ENCODE measurements around the gene SYCP2L. TPM values are rescaled to one million over a fixed set of nuclear protein-coding genes. Genes with fewer than 3 reads are reported as not detected.

SYCP2L gene
- total and polyA plus RNA-seq, 3 experiments from 2014 or later, result not detected

- Histone ChIP-seq H3K27ac (ENCODE audit: low read depth, low read length) (no peak overlapping the region), H3K4me3 (ENCODE audit: low read length) (no peak overlapping the region), H3K36me3 (ENCODE audit: insufficient read depth, low read length) (no peaks in the 10 kb centered on the region), H3K27me3 (ENCODE audit: insufficient read depth, low read length, poor library complexity, severe bottlenecking) (no peaks in the 10 kb centered on the region), H3K9me3 (ENCODE audit: low read length) (no peaks in the 10 kb centered on the region), H3K4me1 (ENCODE audit: insufficient read depth, low read length) (no peaks in the 10 kb centered on the region)
- peaks cover 0 to 2% (median 0%) of the 10 kb centered on the region in 5 donors for H3K9me3 Mint-ChIP-seq
- peaks cover 11 to 26% of the 10 kb centered on the region in 2 donors for H3K27me3 Mint-ChIP-seq
- POLR2A ChIA-PET, result no interaction called here
- no peak for DNase-seq
- H3K4me3 Mint-ChIP-seq, result no peak overlapping the region
- no peaks in the 10 kb centered on the region for H3K4me1 Mint-ChIP-seq
- no peaks in the 10 kb centered on the region for H3K36me3 Mint-ChIP-seq
- no peak overlapping the region for H3K27ac Mint-ChIP-seq
- CTCF ChIA-PET, result interaction anchor here (0.9 kb wide), 1 partner anchor 18 kb away, joined by 3 read pairs; no protein-coding TSS in a partner anchor
These were observed 119.2 kb downstream of the SYCP2L start for GRCh38 chr6:11006061-11006460.

DNA sequence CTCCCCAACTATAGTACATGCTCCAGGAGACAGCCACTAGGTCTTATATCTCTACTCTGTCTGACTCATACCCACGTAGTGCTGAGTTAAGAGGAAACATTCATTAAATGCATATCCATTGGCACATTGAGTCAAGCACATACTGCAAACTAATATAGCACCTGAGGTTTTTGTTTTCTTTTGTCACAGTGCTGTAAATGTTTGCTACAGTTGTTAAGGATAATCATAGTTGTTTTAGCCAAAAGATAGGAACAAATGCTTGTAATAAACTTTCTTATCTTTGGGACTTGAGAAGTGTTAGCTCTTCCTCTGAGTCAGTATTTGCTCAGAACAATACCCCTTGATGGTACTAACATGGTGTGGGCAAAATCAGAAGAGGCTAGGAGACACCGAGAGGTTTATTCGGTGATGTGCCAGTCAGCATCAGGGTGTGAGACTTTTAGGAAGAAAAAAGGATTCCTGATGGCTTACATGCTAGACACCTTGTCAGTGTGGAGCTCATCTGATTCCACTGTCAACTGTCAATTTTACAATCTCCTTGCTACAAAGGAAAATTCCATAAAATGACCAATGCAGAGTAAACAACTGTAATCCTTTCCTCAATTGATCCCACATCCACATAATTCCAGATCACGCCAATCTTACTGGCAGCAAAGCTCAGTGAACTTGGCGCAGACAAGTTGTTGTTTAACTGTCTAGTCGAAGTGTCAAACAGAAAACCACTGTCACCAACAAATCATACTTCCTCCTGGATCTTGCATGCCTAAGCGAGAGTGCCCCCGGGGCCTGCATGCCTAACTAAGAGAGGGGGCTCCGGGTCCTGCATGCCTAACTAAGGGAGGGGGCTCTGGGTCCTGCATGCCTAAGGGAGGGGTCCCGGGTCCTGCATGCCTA lies 121.1 kb downstream of the SYCP2L start:
- Histone ChIP-seq H3K9me3 (ENCODE audit: low read length) (no peaks in the 10 kb centered on the region), H3K4me3 (ENCODE audit: low read length) (no peak overlapping the region), H3K4me1 (ENCODE audit: insufficient read depth, low read length) (no peaks in the 10 kb centered on the region), H3K27me3 (ENCODE audit: insufficient read depth, low read length, poor library complexity, severe bottlenecking) (no peaks in the 10 kb centered on the region), H3K27ac (ENCODE audit: low read depth, low read length) (no peak overlapping the region), H3K36me3 (ENCODE audit: insufficient read depth, low read length) (no peaks in the 10 kb centered on the region)
- H3K36me3 Mint-ChIP-seq, result no peaks in the 10 kb centered on the region
- peaks cover 9 to 14% of the 10 kb centered on the region in 2 donors for H3K27me3 Mint-ChIP-seq
- ChIA-PET POLR2A (no interaction called here), CTCF (no interaction called here)
- H3K9me3 Mint-ChIP-seq, result peaks cover 0 to 2% (median 0%) of the 10 kb centered on the region in 5 donors
- H3K4me3 Mint-ChIP-seq, result no peak overlapping the region
- H3K27ac Mint-ChIP-seq, result no peak overlapping the region
- no peak for DNase-seq
- H3K4me1 Mint-ChIP-seq, result no peaks in the 10 kb centered on the region

GRCh38 chr6:11008821-11009220 lies 122.0 kb downstream of the SYCP2L start:
- Mint-ChIP-seq H3K27me3 (peaks cover 11 to 18% of the 10 kb centered on the region in 2 donors), H3K36me3 (no peaks in the 10 kb centered on the region), H3K9me3 (no peaks in the 10 kb centered on the region), H3K4me3 (no peak overlapping the region), H3K4me1 (no peaks in the 10 kb centered on the region), H3K27ac (no peak overlapping the region)
- CTCF ChIA-PET, result no interaction called here
- POLR2A ChIA-PET, result no interaction called here
- H3K4me3 ChIP-seq (ENCODE audit: low read length), result no peak overlapping the region
- H3K36me3 ChIP-seq (ENCODE audit: insufficient read depth, low read length), result no peaks in the 10 kb centered on the region
- no peaks in the 10 kb centered on the region for H3K4me1 ChIP-seq (ENCODE audit: insufficient read depth, low read length)
- H3K27ac ChIP-seq (ENCODE audit: low read depth, low read length), result no peak overlapping the region
- H3K27me3 ChIP-seq (ENCODE audit: insufficient read depth, low read length, poor library complexity, severe bottlenecking), result no peaks in the 10 kb centered on the region
- H3K9me3 ChIP-seq (ENCODE audit: low read length), result no peaks in the 10 kb centered on the region
- no peak for DNase-seq

- no peaks in the 10 kb centered on the region for H3K27me3 ChIP-seq (ENCODE audit: insufficient read depth, low read length, poor library complexity, severe bottlenecking)
- H3K4me1 ChIP-seq (ENCODE audit: insufficient read depth, low read length), result no peaks in the 10 kb centered on the region
- H3K4me3 ChIP-seq (ENCODE audit: low read length), result no peak overlapping the region
- H3K27ac ChIP-seq (ENCODE audit: low read depth, low read length), result no peak overlapping the region
- Mint-ChIP-seq H3K9me3 (no peaks in the 10 kb centered on the region), H3K27ac (no peak overlapping the region), H3K27me3 (peaks cover 11 to 20% of the 10 kb centered on the region in 2 donors), H3K4me1 (no peaks in the 10 kb centered on the region), H3K4me3 (no peak overlapping the region), H3K36me3 (no peaks in the 10 kb centered on the region)
- H3K36me3 ChIP-seq (ENCODE audit: insufficient read depth, low read length), result no peaks in the 10 kb centered on the region
- POLR2A ChIA-PET, result no interaction called here
- CTCF ChIA-PET, result no interaction called here
- DNase-seq, result no peak
- no peaks in the 10 kb centered on the region for H3K9me3 ChIP-seq (ENCODE audit: low read length)
These were observed 122.5 kb downstream of the SYCP2L start for GRCh38 chr6:11009353-11009752.

DNA sequence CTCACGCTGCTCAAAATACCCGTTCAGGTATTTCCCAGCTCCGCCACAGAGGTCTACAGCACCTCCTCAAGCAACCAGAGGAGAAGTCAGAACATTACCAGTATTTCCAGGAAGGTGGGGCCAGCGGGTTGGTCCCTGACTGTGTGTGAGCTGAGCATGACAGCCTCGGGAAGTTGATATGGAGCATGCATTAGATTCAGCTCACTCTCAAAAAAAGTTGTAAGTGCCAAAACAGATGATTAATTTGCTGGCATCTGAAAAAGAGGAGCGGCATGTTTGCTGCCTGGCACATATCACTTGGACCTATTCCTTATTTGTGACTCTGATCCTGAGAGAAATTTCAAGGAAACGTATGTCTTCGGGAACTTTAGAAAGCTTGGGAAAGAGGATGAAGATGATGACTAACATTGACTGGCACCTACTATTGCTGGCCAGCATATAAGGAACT lies 125.0 kb downstream of the SYCP2L start:
- H3K27me3 Mint-ChIP-seq, result peaks cover 9 to 38% of the 10 kb centered on the region in 2 donors
- H3K9me3 ChIP-seq (ENCODE audit: low read length), result no peaks in the 10 kb centered on the region
- H3K9me3 Mint-ChIP-seq, result no peaks in the 10 kb centered on the region
- H3K27ac Mint-ChIP-seq, result no peak overlapping the region
- POLR2A ChIA-PET, result no interaction called here
- no peaks in the 10 kb centered on the region for H3K27me3 ChIP-seq (ENCODE audit: insufficient read depth, low read length, poor library complexity, severe bottlenecking)
- no peak overlapping the region for H3K4me3 ChIP-seq (ENCODE audit: low read length)
- H3K4me3 Mint-ChIP-seq, result no peak overlapping the region
- H3K36me3 Mint-ChIP-seq, result no peaks in the 10 kb centered on the region
- H3K27ac ChIP-seq (ENCODE audit: low read depth, low read length), result no peak overlapping the region
- no peaks in the 10 kb centered on the region for H3K4me1 ChIP-seq (ENCODE audit: insufficient read depth, low read length)
- CTCF ChIA-PET, result no interaction called here
- DNase-seq, result no peak
- no peaks in the 10 kb centered on the region for H3K4me1 Mint-ChIP-seq
- no peaks in the 10 kb centered on the region for H3K36me3 ChIP-seq (ENCODE audit: insufficient read depth, low read length)

GRCh38 chr6:11012295-11012754 lies 125.5 kb downstream of the SYCP2L start:
- Histone ChIP-seq H3K36me3 (ENCODE audit: insufficient read depth, low read length) (no peaks in the 10 kb centered on the region), H3K4me1 (ENCODE audit: insufficient read depth, low read length) (no peaks in the 10 kb centered on the region), H3K27ac (ENCODE audit: low read depth, low read length) (no peak overlapping the region), H3K27me3 (ENCODE audit: insufficient read depth, low read length, poor library complexity, severe bottlenecking) (no peaks in the 10 kb centered on the region), H3K9me3 (ENCODE audit: low read length) (no peaks in the 10 kb centered on the region), H3K4me3 (ENCODE audit: low read length) (no peak overlapping the region)
- Mint-ChIP-seq H3K9me3 (no peaks in the 10 kb centered on the region), H3K4me1 (no peaks in the 10 kb centered on the region), H3K4me3 (no peak overlapping the region), H3K27me3 (peaks cover 9 to 38% of the 10 kb centered on the region in 2 donors), H3K27ac (no peak overlapping the region), H3K36me3 (no peaks in the 10 kb centered on the region)
- DNase-seq, result no peak
- ChIA-PET POLR2A (no interaction called here), CTCF (no interaction called here)

DNA sequence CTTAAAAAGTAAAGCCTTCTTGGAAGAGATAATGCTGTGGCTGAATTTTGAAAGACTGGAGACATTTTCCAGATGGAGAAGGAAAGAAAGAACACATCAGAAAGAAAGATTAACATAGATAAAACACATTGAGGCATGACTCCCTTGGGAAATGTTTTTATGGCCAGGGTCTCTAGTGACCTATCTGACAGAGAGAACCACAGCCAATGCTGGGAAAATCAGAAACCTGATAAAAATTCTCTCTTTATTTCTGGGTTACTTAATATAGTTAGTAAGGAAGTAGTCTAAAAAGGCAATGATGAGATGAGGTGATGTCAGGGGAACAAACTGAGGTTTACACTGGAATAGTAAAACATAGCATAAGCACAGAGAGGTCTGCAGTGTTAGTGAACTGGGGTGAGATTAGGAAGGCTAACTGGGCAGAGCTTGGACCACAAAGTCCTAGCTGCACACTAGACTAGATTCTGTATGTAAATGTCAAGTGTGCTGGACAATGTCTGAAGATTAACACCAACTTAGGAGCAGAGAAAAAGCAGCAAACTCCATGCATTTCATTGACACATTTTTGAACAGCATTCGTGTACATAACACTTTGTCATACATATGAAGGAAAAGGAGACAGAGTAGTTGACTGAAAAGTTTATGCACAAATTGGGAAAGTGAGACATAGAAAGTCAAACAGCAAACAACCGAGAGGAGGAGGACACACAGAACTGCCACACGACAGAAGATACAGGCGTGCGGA lies 126.3 kb downstream of the SYCP2L start:
- H3K27ac ChIP-seq (ENCODE audit: low read depth, low read length), result no peak overlapping the region
- Mint-ChIP-seq H3K27me3 (peaks cover 12 to 38% of the 10 kb centered on the region in 2 donors), H3K4me1 (no peaks in the 10 kb centered on the region), H3K27ac (no peak overlapping the region), H3K9me3 (no peaks in the 10 kb centered on the region), H3K4me3 (no peak overlapping the region), H3K36me3 (no peaks in the 10 kb centered on the region)
- no peak for DNase-seq
- no peak overlapping the region for H3K4me3 ChIP-seq (ENCODE audit: low read length)
- H3K9me3 ChIP-seq (ENCODE audit: low read length), result no peaks in the 10 kb centered on the region
- ChIA-PET CTCF (no interaction called here), POLR2A (no interaction called here)
- no peaks in the 10 kb centered on the region for H3K36me3 ChIP-seq (ENCODE audit: insufficient read depth, low read length)
- peaks cover 3% of the 10 kb centered on the region for H3K27me3 ChIP-seq (ENCODE audit: insufficient read depth, low read length, poor library complexity, severe bottlenecking)
- no peaks in the 10 kb centered on the region for H3K4me1 ChIP-seq (ENCODE audit: insufficient read depth, low read length)

DNA sequence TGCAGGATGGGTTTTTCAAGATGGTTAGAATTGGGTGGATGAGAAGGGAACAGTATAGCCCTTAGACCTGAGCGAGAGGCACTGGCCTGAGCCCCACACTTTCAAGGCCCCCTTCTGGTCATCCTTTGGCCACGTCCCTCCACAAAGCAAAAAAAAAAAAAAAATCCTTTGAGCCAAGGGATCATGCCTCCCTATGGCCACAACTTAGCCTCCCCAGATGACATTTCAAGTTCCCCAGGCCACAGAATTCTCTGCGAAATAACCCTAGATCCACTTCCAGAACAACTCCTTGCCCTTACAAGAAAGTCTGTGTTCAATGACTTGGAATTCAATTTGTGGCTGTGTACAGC lies 126.8 kb downstream of the SYCP2L start:
- no peaks in the 10 kb centered on the region for H3K9me3 Mint-ChIP-seq
- CTCF ChIA-PET, result no interaction called here
- no peaks in the 10 kb centered on the region for H3K36me3 Mint-ChIP-seq

More for the DNA sequence above, 126.8 kb downstream of the SYCP2L start:
- H3K27me3 Mint-ChIP-seq, result peaks cover 8 to 38% of the 10 kb centered on the region in 2 donors
- H3K27ac Mint-ChIP-seq, result no peak overlapping the region
- H3K4me3 Mint-ChIP-seq, result no peak overlapping the region
- H3K4me1 Mint-ChIP-seq, result no peaks in the 10 kb centered on the region
- no peak for DNase-seq
- no peaks in the 10 kb centered on the region for H3K9me3 ChIP-seq (ENCODE audit: low read length)
- H3K36me3 ChIP-seq (ENCODE audit: insufficient read depth, low read length), result no peaks in the 10 kb centered on the region
- peaks cover 3% of the 10 kb centered on the region for H3K27me3 ChIP-seq (ENCODE audit: insufficient read depth, low read length, poor library complexity, severe bottlenecking)
- H3K4me1 ChIP-seq (ENCODE audit: insufficient read depth, low read length), result no peaks in the 10 kb centered on the region
- H3K27ac ChIP-seq (ENCODE audit: low read depth, low read length), result no peak overlapping the region
- POLR2A ChIA-PET, result no interaction called here
- no peak overlapping the region for H3K4me3 ChIP-seq (ENCODE audit: low read length)
